Epithelial cell of proximal tubule (primary cell): ENCODE results near the gene ADARB1. TPM values are rescaled to one million over a fixed set of nuclear protein-coding genes. Genes with fewer than 3 reads are reported as not detected.

ENCODE experiments used
- DNase-seq: peaks from one replicate; pipeline ENCODE4 v3.0.0-alpha.2; 2011; ENCODE audit warnings: low read depth
- H3K4me3 ChIP-seq: 2 replicates; pipeline ENCODE4 v1.5.1; 2011; ENCODE audit warnings: low read depth, mild to moderate bottlenecking, low read length
- total RNA-seq: library from RNA; depleted of rRNA; stranded (reverse); fragments of >200 nt; gene quantifications from 2 replicates; pipeline ENCODE4 v1.2.3, GENCODE V29; 2015
- TF ChIP-seq, protein P1 (sequence below): conservative IDR thresholded peaks from 2 replicates; pipeline ENCODE4 v1.5.1; 2012; ENCODE audit warnings: low read depth, mild to moderate bottlenecking, low read length

ADARB1 gene
- total RNA-seq, 1 donor from 2014 or later: 2.2 TPM

DNA sequence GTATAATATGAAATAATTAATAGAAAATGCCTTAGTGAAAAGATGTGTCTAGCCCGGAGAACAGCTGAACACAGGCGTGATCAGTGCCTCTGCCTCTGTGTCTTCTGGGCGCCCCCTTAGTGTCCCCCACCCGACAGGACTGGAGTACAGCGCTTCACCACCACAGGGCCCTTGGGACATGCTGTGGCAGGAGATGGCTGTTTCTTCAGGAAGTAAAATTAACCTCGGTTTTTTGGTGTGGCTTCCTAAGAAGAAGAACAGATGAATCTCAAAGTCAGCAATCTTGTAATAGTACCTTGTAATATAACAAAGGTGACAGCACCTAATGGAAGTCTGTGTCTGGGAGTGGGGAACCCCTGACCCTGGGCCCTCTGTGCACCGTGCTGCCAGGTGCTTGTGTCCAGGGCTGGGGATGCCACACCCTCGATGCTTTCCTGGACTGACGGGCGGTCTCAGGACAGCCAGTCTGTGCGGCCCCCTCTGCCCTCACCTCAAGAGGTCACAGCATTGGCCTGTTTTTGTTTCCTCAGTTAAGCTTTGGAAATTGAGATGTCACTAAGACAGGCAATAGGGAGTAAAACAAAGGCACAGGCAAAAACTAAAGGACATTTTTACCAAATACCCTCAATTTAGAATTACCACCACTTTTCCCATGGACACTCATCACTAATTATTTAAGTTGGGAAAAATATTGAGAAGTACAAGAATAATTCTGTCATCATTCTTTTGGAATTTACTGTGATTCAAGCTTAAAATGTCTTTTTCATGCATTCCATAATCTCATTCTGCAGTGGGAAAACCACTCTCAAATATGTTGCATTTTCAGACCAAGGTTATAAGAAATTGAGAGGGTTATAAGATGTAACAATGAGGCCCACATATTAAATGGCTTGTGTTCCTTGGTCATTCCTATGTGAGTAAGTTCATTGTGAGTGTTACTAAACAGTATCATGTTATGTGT, 79.3 kb downstream of the ADARB1 start:
- no peak for DNase-seq
- TF ChIP-seq, protein P1, sequence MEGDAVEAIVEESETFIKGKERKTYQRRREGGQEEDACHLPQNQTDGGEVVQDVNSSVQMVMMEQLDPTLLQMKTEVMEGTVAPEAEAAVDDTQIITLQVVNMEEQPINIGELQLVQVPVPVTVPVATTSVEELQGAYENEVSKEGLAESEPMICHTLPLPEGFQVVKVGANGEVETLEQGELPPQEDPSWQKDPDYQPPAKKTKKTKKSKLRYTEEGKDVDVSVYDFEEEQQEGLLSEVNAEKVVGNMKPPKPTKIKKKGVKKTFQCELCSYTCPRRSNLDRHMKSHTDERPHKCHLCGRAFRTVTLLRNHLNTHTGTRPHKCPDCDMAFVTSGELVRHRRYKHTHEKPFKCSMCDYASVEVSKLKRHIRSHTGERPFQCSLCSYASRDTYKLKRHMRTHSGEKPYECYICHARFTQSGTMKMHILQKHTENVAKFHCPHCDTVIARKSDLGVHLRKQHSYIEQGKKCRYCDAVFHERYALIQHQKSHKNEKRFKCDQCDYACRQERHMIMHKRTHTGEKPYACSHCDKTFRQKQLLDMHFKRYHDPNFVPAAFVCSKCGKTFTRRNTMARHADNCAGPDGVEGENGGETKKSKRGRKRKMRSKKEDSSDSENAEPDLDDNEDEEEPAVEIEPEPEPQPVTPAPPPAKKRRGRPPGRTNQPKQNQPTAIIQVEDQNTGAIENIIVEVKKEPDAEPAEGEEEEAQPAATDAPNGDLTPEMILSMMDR: no peak
- no peak overlapping the region for H3K4me3 ChIP-seq

DNA sequence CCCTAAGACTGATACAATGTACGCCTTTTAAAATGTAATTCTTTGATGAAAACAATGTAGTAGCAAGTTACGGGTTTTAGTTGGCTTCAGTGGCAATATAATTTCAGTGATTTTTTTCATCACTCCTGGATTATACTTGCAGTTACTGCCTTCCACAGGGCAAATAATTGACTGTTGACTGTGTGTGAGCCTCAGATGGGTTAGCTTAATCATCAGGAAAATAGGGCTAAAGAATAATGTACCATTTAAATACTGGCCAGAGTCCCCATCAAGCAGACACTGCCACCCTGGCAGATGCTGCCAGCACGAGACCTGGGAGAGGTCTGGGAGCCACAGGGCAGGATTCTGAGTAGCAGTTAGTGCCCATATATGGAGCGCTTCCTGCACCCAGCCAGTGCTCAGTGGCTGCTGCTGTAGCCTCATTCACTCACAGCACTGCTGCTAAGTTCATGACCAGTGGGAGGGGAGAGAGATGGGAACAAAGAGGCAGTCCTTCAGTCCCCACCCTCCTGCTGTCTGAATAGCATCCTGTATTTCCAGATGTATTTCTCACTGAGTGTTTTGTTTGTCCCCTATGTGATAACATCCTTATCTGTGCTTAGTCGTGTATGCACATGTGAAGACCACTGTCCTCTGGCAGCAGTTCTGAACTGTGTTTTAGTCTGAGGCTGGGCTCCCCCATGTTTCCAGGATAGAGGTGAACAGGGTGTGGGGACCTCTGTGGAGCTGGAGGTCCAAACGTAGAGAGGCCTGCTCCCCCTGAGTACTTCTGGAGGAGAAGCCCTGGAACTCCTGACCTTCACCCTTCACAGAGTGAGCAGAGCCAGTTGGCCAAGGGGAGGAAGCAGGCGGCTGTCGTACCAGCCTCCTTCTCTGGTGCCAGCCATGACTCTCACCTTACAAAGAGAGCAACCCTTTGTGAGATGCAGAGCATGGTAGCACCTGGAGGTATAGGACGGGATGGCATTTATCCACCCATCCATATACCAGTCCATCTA, 80.4 kb downstream of the ADARB1 start:
- H3K4me3 ChIP-seq: no peak overlapping the region
- no peak for DNase-seq
- TF ChIP-seq, protein P1: no peak

DNA sequence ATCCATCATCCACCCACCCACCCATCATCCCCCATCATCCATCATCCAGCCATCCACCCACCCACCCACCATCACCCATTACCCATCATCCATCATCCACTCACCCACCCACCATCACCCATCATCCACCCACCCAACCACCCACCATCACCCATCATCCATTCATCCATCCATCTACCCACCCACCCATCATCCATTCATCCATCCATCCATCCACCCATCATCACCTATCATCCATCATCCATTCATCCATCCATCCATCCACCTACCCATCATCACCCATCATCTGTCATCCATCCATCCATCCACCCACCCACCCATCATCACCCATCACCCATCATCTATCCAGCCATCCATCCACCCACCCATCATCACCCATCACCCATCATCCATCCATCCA, 81.5 kb downstream of the ADARB1 start:
- no peak for DNase-seq
- TF ChIP-seq, protein P1: no peak
- H3K4me3 ChIP-seq: no peak overlapping the region

DNA sequence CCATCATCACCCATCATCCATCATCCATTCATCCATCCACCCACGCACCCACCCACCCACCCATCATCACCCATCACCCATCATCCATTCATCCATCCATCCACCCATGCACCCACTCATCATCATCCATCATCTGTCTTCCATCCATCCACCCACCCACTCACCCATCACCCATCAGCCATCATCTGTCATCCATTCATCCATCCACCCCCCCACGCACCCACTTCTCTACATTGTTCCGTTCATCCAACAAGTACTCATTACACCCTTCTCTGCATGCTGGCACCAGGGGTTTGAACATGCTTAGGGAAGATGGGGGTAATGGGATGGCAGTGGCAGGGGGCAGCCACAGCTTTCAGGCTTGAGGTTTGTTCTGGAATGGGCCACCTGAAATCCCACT, 82.1 kb downstream of the ADARB1 start:
- H3K4me3 ChIP-seq: no peak overlapping the region
- TF ChIP-seq, protein P1: no peak
- DNase-seq: no peak

DNA sequence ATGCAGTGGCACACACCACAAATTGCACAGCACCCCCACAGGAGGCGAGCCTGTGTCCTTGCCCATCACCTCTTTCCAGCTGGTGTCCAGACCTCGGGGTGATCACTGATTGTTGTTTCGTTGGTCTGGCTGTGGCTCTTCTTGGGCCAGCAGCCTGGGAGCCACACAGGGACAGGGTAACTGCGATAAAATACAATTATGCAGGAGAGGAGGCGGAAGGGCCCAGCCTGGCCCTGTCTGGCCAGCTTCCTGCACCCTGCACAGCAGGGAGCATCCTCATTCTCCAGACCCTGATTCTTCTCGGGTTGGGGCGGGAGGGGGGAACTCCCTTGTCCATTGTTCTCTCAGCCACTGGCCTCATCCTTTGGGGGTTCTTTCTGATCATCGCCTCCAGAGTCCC, 83.6 kb downstream of the ADARB1 start:
- TF ChIP-seq, protein P1: no peak
- H3K4me3 ChIP-seq: no peak overlapping the region
- no peak for DNase-seq

DNA sequence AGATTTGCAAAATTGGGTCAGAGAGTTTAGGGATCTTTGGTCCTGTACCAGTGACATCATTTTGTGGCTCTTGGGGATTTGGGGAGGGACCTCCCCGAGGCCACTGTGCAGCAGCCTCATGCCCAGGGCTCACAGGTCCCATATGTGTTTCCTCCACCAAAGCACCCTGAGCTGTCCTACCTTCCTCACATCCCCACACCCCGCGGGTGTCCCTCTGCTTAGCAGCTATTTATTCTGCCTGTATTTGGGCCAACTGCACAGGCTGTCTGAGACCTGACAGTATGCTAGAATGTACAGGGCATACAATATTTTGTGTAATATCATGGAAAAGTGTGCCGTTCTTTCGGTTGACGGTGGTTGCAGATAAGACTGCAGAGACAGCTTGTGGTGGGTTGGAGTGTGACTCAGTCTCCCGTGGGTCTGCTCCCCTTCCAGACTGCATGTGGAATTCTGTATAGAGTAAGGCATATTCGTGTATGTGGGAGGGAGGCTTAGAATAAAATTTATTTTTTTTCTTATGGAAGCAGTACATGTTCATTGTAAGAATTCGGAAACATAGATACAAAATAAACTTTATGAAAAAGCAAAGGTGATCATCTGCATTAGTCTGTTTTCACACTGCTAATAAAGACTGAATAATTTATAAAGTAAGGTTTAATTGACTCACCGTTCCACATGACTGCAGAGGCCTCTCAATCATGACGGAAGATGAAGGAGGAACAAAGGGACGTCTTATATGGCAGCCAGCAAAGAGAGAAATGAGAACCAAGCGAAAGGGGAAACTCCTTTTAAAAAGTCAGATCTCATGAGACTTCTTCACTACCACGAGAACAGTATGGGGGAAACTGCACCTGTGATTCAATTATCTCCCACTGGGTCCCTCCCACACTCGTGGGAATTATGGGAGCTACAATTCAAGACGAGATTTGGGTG, 84.4 kb downstream of the ADARB1 start:
- TF ChIP-seq, protein P1: no peak
- H3K4me3 ChIP-seq: no peak overlapping the region
- DNase-seq: no peak
